HG03521 (cell line): ENCODE data around the gene TAPT1.

ENCODE experiments used
- ATAC-seq: cut with Tn5 transposase; IDR thresholded peaks from one replicate; pipeline ENCODE4 v1.9.1; 2021; ENCODE audit warnings: mild to moderate bottlenecking, moderate library complexity; ENCODE audit not compliant: unreplicated experiment

The TAPT1 gene

GRCh38 chr4:16248605-16249004 lies 22.3 kb upstream of the TAPT1 start:
- no peak for ATAC-seq

- no peak for ATAC-seq
Measured at GRCh38 chr4:16245241-16245640, 19.0 kb upstream of the TAPT1 start.

GRCh38 chr4:16243285-16243684 lies 17.0 kb upstream of the TAPT1 start:
- no peak for ATAC-seq

GRCh38 chr4:16240300-16240699 lies 14.0 kb upstream of the TAPT1 start:
- ATAC-seq = no peak

GRCh38 chr4:16239086-16239485 lies 12.8 kb upstream of the TAPT1 start:
- no peak for ATAC-seq

GRCh38 chr4:16238327-16238726 lies 12.1 kb upstream of the TAPT1 start:
- no peak for ATAC-seq

GRCh38 chr4:16237715-16238114 lies 11.4 kb upstream of the TAPT1 start:
- ATAC-seq = no peak

GRCh38 chr4:16236402-16237023 lies 10.2 kb upstream of the TAPT1 start:
- ATAC-seq = no peak

- no peak for ATAC-seq
Measured at GRCh38 chr4:16235209-16235608, 8.9 kb upstream of the TAPT1 start.

GRCh38 chr4:16233569-16234177 lies 7.4 kb upstream of the TAPT1 start:
- ATAC-seq = no peak

- ATAC-seq = no peak
Measured at GRCh38 chr4:16231570-16232245, 5.4 kb upstream of the TAPT1 start.

- ATAC-seq = no peak
Measured at GRCh38 chr4:16230308-16230707, 4.0 kb upstream of the TAPT1 start.

- no peak for ATAC-seq
Measured at GRCh38 chr4:16229604-16230003, 3.3 kb upstream of the TAPT1 start.

- no peak for ATAC-seq
Measured at GRCh38 chr4:16227462-16227868, 1.2 kb upstream of the TAPT1 start.

GRCh38 chr4:16226816-16227461 lies 668 bp upstream of the TAPT1 start:
- ATAC-seq = peak; percentile 38

GRCh38 chr4:16225167-16225862 lies 956 bp downstream of the TAPT1 start:
- ATAC-seq = no peak

- ATAC-seq = no peak
Measured at GRCh38 chr4:16224264-16225166, 1.8 kb downstream of the TAPT1 start.

- ATAC-seq = no peak
Measured at GRCh38 chr4:16222957-16223527, 3.2 kb downstream of the TAPT1 start.

GRCh38 chr4:16218950-16219349 lies 7.3 kb downstream of the TAPT1 start:
- ATAC-seq = no peak
